K562 (cell line): ENCODE measurements around the gene HOXB4. TPM values are rescaled to one million over a fixed set of nuclear protein-coding genes. Genes with fewer than 3 reads are reported as not detected.

Source experiments
- ATAC-seq: fragments of 200-7000 bp; cut with Tn5 transposase; 3 replicates; pipeline ENCODE4 v1.9.1; 2020; ENCODE audit warnings: moderate library complexity
- BruUV-seq: library from RNA; stranded (reverse); fragments of 400-500 nt; replicated peaks from 2 replicates; lab custom pipeline; 2021; lab: Mats Ljungman, UMichigan
- CTCF ChIA-PET: fragments of 300-600 bp; formaldehyde crosslinking; extraction: SDS; loops from one replicate; lab custom pipeline; 2021; ENCODE audit warnings: low intra/inter-chr PET ratio; lab: Yijun Ruan, JAX
- POLR2A ChIA-PET: fragments of 300-600, 350-650 bp; sonication (Branson Sonifier 250); formaldehyde crosslinking; extraction: SDS; loops from one replicate; lab custom pipeline; 2021; ENCODE audit warnings: antibody characterized with exemption, inconsistent platforms; lab: Yijun Ruan, JAX
- DNase-seq, 4 experiments: peaks; one replicate each; pipeline versions ENCODE4 v3.0.0 to v3.0.0-alpha.2; 2011 to 2018; ENCODE audit warnings: low spot score in 3 of 4, mixed read lengths in 3 of 4; ENCODE audit errors: extremely low read depth in 1 of 4
- FAIRE-seq: peaks from 2 replicates; lab custom pipeline; 2011; peaks lifted over from hg19 to GRCh38; lab: Jason Lieb, UNC
- H2AFZ ChIP-seq: 2 replicates; pipeline ENCODE4 v1.6.0; 2011; ENCODE audit warnings: low read depth, low read length, control low read depth, inconsistent platforms
- H3K27ac ChIP-seq: fragments of 200-600 bp; 3 replicates; pipeline ENCODE4 v1.8.0; 2011; ENCODE audit warnings: low read depth, mild to moderate bottlenecking, control low read depth, inconsistent platforms, low read length, moderate library complexity, mixed read lengths; ENCODE audit errors: extremely low read depth
- H3K27me3 ChIP-seq, 2 experiments: fragments of 300-600 bp in 1 of 2; 2 replicates in 1 of 2; 3 replicates in 1 of 2; pipeline versions ENCODE4 v1.6.0 to v1.8.0; 2011; ENCODE audit warnings: inconsistent platforms in 2 of 2, low read length in 2 of 2, mild to moderate bottlenecking in 1 of 2, mixed read lengths in 1 of 2, moderate library complexity in 1 of 2; ENCODE audit not compliant: control insufficient read depth in 2 of 2, insufficient read depth in 2 of 2
- H3K36me3 ChIP-seq: fragments of 300-600 bp; 3 replicates; pipeline ENCODE4 v1.8.0; 2011; ENCODE audit warnings: mild to moderate bottlenecking, low read length, inconsistent platforms; ENCODE audit not compliant: control insufficient read depth, insufficient read depth
- H3K4me1 ChIP-seq, 2 experiments: fragments of 200-600 bp in 1 of 2; replicated peaks in 1 of 2; 2 replicates in 1 of 2; 3 replicates in 1 of 2; pipeline versions ENCODE4 v1.5.1 to v1.8.0; 2011; ENCODE audit warnings: inconsistent platforms in 2 of 2, low read length in 2 of 2, mild to moderate bottlenecking in 1 of 2, mixed read lengths in 1 of 2, moderate library complexity in 1 of 2; ENCODE audit not compliant: control insufficient read depth in 2 of 2, insufficient read depth in 2 of 2
- H3K4me2 ChIP-seq: 2 replicates; pipeline ENCODE4 v1.6.1; 2011; ENCODE audit warnings: low read length, control low read depth, inconsistent platforms, mixed read lengths; ENCODE audit not compliant: insufficient read depth
- H3K4me3 ChIP-seq: fragments of 200-600 bp; sonication (generic), shearing (Covaris generic); 2 replicates; pipeline ENCODE4 v1.5.1; 2016; ENCODE audit warnings: control low read depth, inconsistent platforms
- H3K79me2 ChIP-seq: fragments of 200-600 bp; 3 replicates; pipeline ENCODE4 v1.8.0; 2011; ENCODE audit warnings: low read length, inconsistent platforms; ENCODE audit not compliant: control insufficient read depth, insufficient read depth
- H3K9ac ChIP-seq, 2 experiments: 2 replicates each; pipeline versions ENCODE4 v1.6.0 to v1.6.1; 2011; ENCODE audit warnings: low read depth in 2 of 2, low read length in 2 of 2, control low read depth in 1 of 2, inconsistent platforms in 1 of 2, mild to moderate bottlenecking in 1 of 2, mixed read lengths in 1 of 2; ENCODE audit not compliant: insufficient read depth in 1 of 2
- H3K9me1 ChIP-seq: one replicate; pipeline ENCODE4 v1.6.0; 2011; ENCODE audit warnings: inconsistent platforms, mild to moderate bottlenecking, low read length, moderate library complexity; ENCODE audit not compliant: control insufficient read depth, insufficient read depth
- H3K9me3 ChIP-seq: replicated peaks from 2 replicates; pipeline ENCODE4 v1.5.1; 2011; ENCODE audit warnings: low read depth, low read length, inconsistent platforms; ENCODE audit not compliant: control insufficient read depth, insufficient read depth
- H4K20me1 ChIP-seq: replicated peaks from 2 replicates; pipeline ENCODE4 v1.6.1; 2011; ENCODE audit warnings: low read length, inconsistent platforms, mixed read lengths; ENCODE audit not compliant: control insufficient read depth, insufficient read depth
- POLR2G ChIP-seq: fragments of 200-400 bp; formaldehyde crosslinking; IDR thresholded peaks from 2 replicates; pipeline ENCODE4 v1.6.1; 2017; ENCODE audit warnings: low read depth, mild to moderate bottlenecking, antibody characterized with exemption, low read length, moderate library complexity
- ZBTB26 ChIP-seq: fragments of 450-650 bp; formaldehyde crosslinking; IDR thresholded peaks from 2 replicates; pipeline ENCODE4 v1.4.0; 2022; ENCODE audit warnings: missing genetic modification characterization
- ZNF668 ChIP-seq: fragments of 250-450 bp; sonication (Bioruptor Pico); IDR thresholded peaks from 2 replicates; pipeline ENCODE4 v1.8.0; 2022; ENCODE audit warnings: mild to moderate bottlenecking, inconsistent platforms
- WGBS: fragments of 100-300 bp; shearing (Covaris generic); methylation state at CpG from one replicate; pipeline ENCODE4 v1.1.6; 2016; ENCODE audit warnings: low coverage, mixed read lengths; ENCODE audit not compliant: insufficient coverage; ENCODE audit errors: missing lambda C conversion rate; 5-methylcytosine and 5-hydroxymethylcytosine counted together
- in situ Hi-C: fragments of 300-500 bp; cut with MboI; formaldehyde crosslinking; loops from 4 replicates; pipeline ENCODE4 v1.15.0; 2018; ENCODE audit warnings: inconsistent platforms, mixed read lengths
- intact Hi-C: fragments of 100-400 bp; cut with micrococcal nuclease; formaldehyde crosslinking; loops from 2 replicates; pipeline ENCODE4 v1.14.2; 2022
- polyA plus RNA-seq, 8 experiments: library from polyadenylated mRNA; depleted of rRNA in 4 of 8; stranded (reverse) in 5 of 8; unstranded in 3 of 8; fragments of >200 nt; fragmentation: Nextera tagmentation in 2 of 8; fragmentation: Illumina TruSeq in 1 of 8; extraction: Ambion mirVana in 2 of 8; extraction: Trizol in 1 of 8; gene quantifications; 2 replicates each; pipeline versions ENCODE4 v1.2.1 to v1.2.3, GENCODE V29; 2011 to 2014; ENCODE audit warnings: inconsistent platforms in 1 of 8, missing spikeins in 1 of 8
- total RNA-seq, 7 experiments: library from RNA; depleted of rRNA in 6 of 7; stranded (reverse); fragments of >200 nt in 6 of 7; fragmentation: Illumina TruSeq in 2 of 7; extraction: Trizol in 2 of 7; gene quantifications; 2 replicates each; pipeline versions ENCODE4 v1.2.1 to v1.2.3, GENCODE V29; 2011 to 2021; ENCODE audit warnings: low replicate concordance in 1 of 7
- TF ChIP-seq, protein P1 (sequence below): fragments of 250-450 bp; sonication (Bioruptor Pico); IDR thresholded peaks from 2 replicates; pipeline ENCODE4 v1.8.0; 2022; ENCODE audit warnings: inconsistent platforms

HOXB4 gene
- total and polyA plus RNA-seq, 9 of the 15 experiments (the other 6 are each of a cell fraction or from before 2014, with no cell fraction given), result 1.6 to 34.9 (median 14.9) TPM

DNA sequence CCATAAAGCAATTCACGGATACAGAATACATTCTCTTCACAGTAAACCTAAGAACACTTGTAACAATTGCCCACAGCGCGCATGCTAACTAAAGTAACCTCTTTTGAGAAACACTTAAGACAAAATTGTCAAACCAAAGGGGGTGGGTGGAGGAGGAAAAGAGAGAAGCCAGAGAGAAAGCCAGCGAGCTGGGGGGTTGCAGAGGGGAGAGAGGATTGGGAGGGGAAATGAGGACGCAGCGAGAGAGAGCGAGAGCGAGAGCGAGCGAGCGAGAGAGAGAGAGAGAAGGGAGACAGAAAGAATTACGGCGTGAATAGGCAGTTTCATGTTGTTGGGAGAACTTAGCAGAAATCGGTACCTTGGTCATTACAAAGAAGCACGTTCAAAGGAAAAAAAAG, 34.3 kb upstream of the HOXB4 start:
- in situ Hi-C loops (no loop called here), intact Hi-C loops (no loop called here)
- CTCF ChIA-PET, result no interaction called here
- H3K36me3 ChIP-seq, result peaks cover 8% of the 10 kb centered on the region; the same call in 1 of the 3 replicates
- H3K4me3 ChIP-seq, result no peak overlapping the region
- BruUV-seq, result no TSS peak
- H3K9me3 ChIP-seq, result no peaks in the 10 kb centered on the region
- FAIRE-seq (no peak), ATAC-seq (no peak), DNase-seq (no peak)
- peaks cover 20 to 48% of the 10 kb centered on the region in 2 experiments for H3K4me1 ChIP-seq
- no peak overlapping the region for H3K27ac ChIP-seq
- no peak overlapping the region for H3K4me2 ChIP-seq
- no peaks in the 10 kb centered on the region for H3K9me1 ChIP-seq
- POLR2A ChIA-PET, result interaction anchor here (0.6 kb wide), 1 partner anchor 8 kb away, joined by 3 read pairs; no protein-coding TSS in a partner anchor
- WGBS, result 94% methylated on average over 15 of the region's 15 CpGs
- no peak for TF ChIP-seq ZNF668
- no peak overlapping the region for H3K9ac ChIP-seq
- H3K27me3 ChIP-seq, result no peaks in the 10 kb centered on the region
- H3K79me2 ChIP-seq, result peaks cover 32% of the 10 kb centered on the region
- H4K20me1 ChIP-seq, result no peaks in the 10 kb centered on the region
- H2AFZ ChIP-seq, result no peak overlapping the region

GRCh38 chr17:48611681-48612455, 33.7 kb upstream of the HOXB4 start:
- H4K20me1 ChIP-seq, result no peaks in the 10 kb centered on the region
- H3K79me2 ChIP-seq, result peaks cover 29% of the 10 kb centered on the region
- 89% methylated on average over 5 of the region's 36 CpGs for WGBS
- H3K27me3 ChIP-seq, result no peaks in the 10 kb centered on the region
- H3K4me2 ChIP-seq, result peak overlapping the region; percentile 71; the same call in 1 of the 2 replicates
- H3K9ac ChIP-seq, result peak overlapping the region; percentile 80 to 94; a peak in 3 of 4 replicates
- H3K9me3 ChIP-seq, result no peaks in the 10 kb centered on the region
- no peak for FAIRE-seq
- in situ Hi-C loops, result no loop called here
- peaks cover 9% of the 10 kb centered on the region; the same call in 1 of the 3 replicates for H3K36me3 ChIP-seq
- intact Hi-C loops, result no loop called here
- no TSS peak for BruUV-seq
- peak overlapping the region; percentile 31; the same call in 2 of the 3 replicates for H3K27ac ChIP-seq
- H3K9me1 ChIP-seq, result no peaks in the 10 kb centered on the region
- H2AFZ ChIP-seq, result peak overlapping the region; percentile 41; the same call in 1 of the 2 replicates
- TF ChIP-seq POLR2G, result 0 out of 2 replicates have a peak, but pooled peaks have one; percentile 50
- TF ChIP-seq, protein P1, sequence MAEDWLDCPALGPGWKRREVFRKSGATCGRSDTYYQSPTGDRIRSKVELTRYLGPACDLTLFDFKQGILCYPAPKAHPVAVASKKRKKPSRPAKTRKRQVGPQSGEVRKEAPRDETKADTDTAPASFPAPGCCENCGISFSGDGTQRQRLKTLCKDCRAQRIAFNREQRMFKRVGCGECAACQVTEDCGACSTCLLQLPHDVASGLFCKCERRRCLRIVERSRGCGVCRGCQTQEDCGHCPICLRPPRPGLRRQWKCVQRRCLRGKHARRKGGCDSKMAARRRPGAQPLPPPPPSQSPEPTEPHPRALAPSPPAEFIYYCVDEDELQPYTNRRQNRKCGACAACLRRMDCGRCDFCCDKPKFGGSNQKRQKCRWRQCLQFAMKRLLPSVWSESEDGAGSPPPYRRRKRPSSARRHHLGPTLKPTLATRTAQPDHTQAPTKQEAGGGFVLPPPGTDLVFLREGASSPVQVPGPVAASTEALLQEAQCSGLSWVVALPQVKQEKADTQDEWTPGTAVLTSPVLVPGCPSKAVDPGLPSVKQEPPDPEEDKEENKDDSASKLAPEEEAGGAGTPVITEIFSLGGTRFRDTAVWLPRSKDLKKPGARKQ (CRISPR knock-in tag), result no peak
- no peak for TF ChIP-seq ZBTB26 (CRISPR knock-in tag)
- H3K4me3 ChIP-seq, result no peak overlapping the region; the same call in 1 of the 2 replicates
- ChIA-PET CTCF (interaction anchor here (0.5 kb wide), 1 partner anchor 587 kb away, joined by 3 read pairs; no protein-coding TSS in a partner anchor), POLR2A (interaction anchor here (0.6 kb wide), 1 partner anchor 9 kb away, joined by 3 read pairs; no protein-coding TSS in a partner anchor)
- DNase-seq, result no peak
- no peak for ATAC-seq
- peaks cover 20 to 48% of the 10 kb centered on the region in 2 experiments for H3K4me1 ChIP-seq
